HEK293 (cell line): ENCODE data around the gene CLCN2.
A peak's percentile ranks its signal among the peaks of the same experiment; 100 is the strongest.

Experiments used
- GLI2 ChIP-seq: fragments of 450-650 bp; formaldehyde crosslinking; IDR thresholded peaks from 2 replicates; pipeline ENCODE4; 2017; ENCODE audit warnings: missing biosample characterization, missing genetic modification characterization, low read depth, borderline replicate concordance
- MZF1 ChIP-seq: fragments of 450-650 bp; formaldehyde crosslinking; IDR thresholded peaks from 2 replicates; pipeline ENCODE4 v1.5.1; 2017; ENCODE audit warnings: missing biosample characterization, missing genetic modification characterization, borderline replicate concordance
- REST ChIP-seq: fragments of 450-650 bp; formaldehyde crosslinking; IDR thresholded peaks from 2 replicates; pipeline ENCODE4 v1.5.1; 2016; ENCODE audit warnings: missing biosample characterization, missing genetic modification characterization
- TSHZ1 ChIP-seq: fragments of 450-650 bp; formaldehyde crosslinking; IDR thresholded peaks from 2 replicates; pipeline ENCODE4 v1.5.1; 2016; ENCODE audit warnings: missing biosample characterization, missing genetic modification characterization, borderline replicate concordance
- ZNF133 ChIP-seq: fragments of 450-650 bp; formaldehyde crosslinking; IDR thresholded peaks from 2 replicates; pipeline ENCODE4 v1.5.1; 2016; ENCODE audit warnings: missing biosample characterization, missing genetic modification characterization
- ZNF155 ChIP-seq: fragments of 450-650 bp; formaldehyde crosslinking; IDR thresholded peaks from 2 replicates; pipeline ENCODE4 v1.5.1; 2016; ENCODE audit warnings: missing biosample characterization, missing genetic modification characterization
- ZNF174 ChIP-seq: fragments of 450-650 bp; formaldehyde crosslinking; IDR thresholded peaks from 2 replicates; pipeline ENCODE4 v1.5.0; 2017; ENCODE audit warnings: missing biosample characterization, mild to moderate bottlenecking, missing genetic modification characterization
- ZNF2 ChIP-seq: fragments of 450-650 bp; formaldehyde crosslinking; IDR thresholded peaks from 2 replicates; pipeline ENCODE4 v1.5.1; 2016; ENCODE audit warnings: missing biosample characterization, missing genetic modification characterization
- ZNF274 ChIP-seq, 2 experiments: fragments of 200-500 bp in 1 of 2; fragments of 450-650 bp in 1 of 2; sonication (Bioruptor generic) in 1 of 2; formaldehyde crosslinking in 1 of 2; IDR thresholded peaks; 2 replicates each; pipeline versions ENCODE4 v1.5.1 to v1.6.1; 2014 to 2016; ENCODE audit warnings: borderline replicate concordance in 1 of 2, inconsistent platforms in 1 of 2, low read length in 1 of 2, missing biosample characterization in 1 of 2, missing genetic modification characterization in 1 of 2
- ZNF292 ChIP-seq: fragments of 450-650 bp; formaldehyde crosslinking; IDR thresholded peaks from 2 replicates; pipeline ENCODE4 v1.5.1; 2016; ENCODE audit warnings: low read depth, missing biosample characterization, missing genetic modification characterization, borderline replicate concordance
- ZNF335 ChIP-seq: fragments of 450-650 bp; formaldehyde crosslinking; conservative IDR thresholded peaks from 2 replicates; pipeline ENCODE4 v1.5.1; 2016; ENCODE audit warnings: missing biosample characterization, missing genetic modification characterization
- ZNF391 ChIP-seq: fragments of 450-650 bp; formaldehyde crosslinking; IDR thresholded peaks from 2 replicates; pipeline ENCODE4 v1.5.1; 2016; ENCODE audit warnings: low read depth, missing biosample characterization, missing genetic modification characterization, borderline replicate concordance
- ZNF404 ChIP-seq: fragments of 450-650 bp; formaldehyde crosslinking; IDR thresholded peaks from 2 replicates; pipeline ENCODE4 v1.5.1; 2017; ENCODE audit warnings: missing biosample characterization, missing genetic modification characterization
- ZNF529 ChIP-seq: fragments of 450-650 bp; formaldehyde crosslinking; IDR thresholded peaks from 2 replicates; pipeline ENCODE4 v1.5.1; 2017; ENCODE audit warnings: missing genetic modification characterization, missing biosample characterization; ENCODE audit not compliant: insufficient replicate concordance
- ZNF560 ChIP-seq: fragments of 450-650 bp; formaldehyde crosslinking; IDR thresholded peaks from 2 replicates; pipeline ENCODE4 v1.5.1; 2017; ENCODE audit warnings: missing biosample characterization, missing genetic modification characterization, borderline replicate concordance
- ZNF621 ChIP-seq: fragments of 450-650 bp; formaldehyde crosslinking; IDR thresholded peaks from 2 replicates; pipeline ENCODE4 v1.5.1; 2017; ENCODE audit warnings: missing biosample characterization, missing genetic modification characterization
- ZNF626 ChIP-seq: fragments of 450-650 bp; sonication (Bioruptor Pico); formaldehyde crosslinking; IDR thresholded peaks from 2 replicates; pipeline ENCODE4 v1.5.1; 2018; ENCODE audit warnings: missing biosample characterization, missing genetic modification characterization, inconsistent platforms
- ZNF654 ChIP-seq: fragments of 450-650 bp; formaldehyde crosslinking; IDR thresholded peaks from 2 replicates; pipeline ENCODE4 v1.5.1; 2016; ENCODE audit warnings: low read depth, missing biosample characterization, missing genetic modification characterization
- ZNF660 ChIP-seq: fragments of 450-650 bp; IDR thresholded peaks from 2 replicates; pipeline ENCODE4 v1.5.1; 2018; ENCODE audit warnings: missing biosample characterization, mild to moderate bottlenecking, missing genetic modification characterization
- ZSCAN18 ChIP-seq: fragments of 450-650 bp; formaldehyde crosslinking; IDR thresholded peaks from 2 replicates; pipeline ENCODE4 v1.5.1; 2016; ENCODE audit warnings: missing biosample characterization, missing genetic modification characterization
- ZSCAN5A ChIP-seq: fragments of 450-650 bp; formaldehyde crosslinking; IDR thresholded peaks from 2 replicates; pipeline ENCODE4 v1.5.1; 2016; ENCODE audit warnings: missing biosample characterization, missing genetic modification characterization
- TF ChIP-seq, protein P1 (sequence below): fragments of 450-650 bp; IDR thresholded peaks from 2 replicates; pipeline ENCODE4 v1.5.1; 2018; ENCODE audit warnings: missing biosample characterization, mild to moderate bottlenecking, missing genetic modification characterization
- TF ChIP-seq, protein P2 (sequence below): fragments of 450-650 bp; formaldehyde crosslinking; IDR thresholded peaks from 2 replicates; pipeline ENCODE4 v1.5.1; 2016; ENCODE audit warnings: missing biosample characterization, missing genetic modification characterization

CLCN2 gene

GRCh38 chr3:184362668-184363546, 1.5 kb upstream of the CLCN2 start (continued):
- TF ChIP-seq ZNF174 (tag by site-specific recombination) (no peak), MZF1 (peak; percentile 0; the same call in 1 of the 2 replicates), ZSCAN5A (tag by site-specific recombination) (no peak), ZNF404 (tag by site-specific recombination) (no peak), GLI2 (no peak), ZNF391 (tag by site-specific recombination) (no peak), ZNF654 (tag by site-specific recombination) (no peak), ZSCAN18 (no peak), ZNF660 (peak; percentile 82; the same call in 1 of the 2 replicates), ZNF335 (tag by site-specific recombination) (peak; percentile 80), TSHZ1 (no peak), ZNF621 (tag by site-specific recombination) (no peak), ZNF274 (IDR thresholded peaks at IDR 0.05; ENCODE audit: low read length) (no peak), ZNF274 (tag by site-specific recombination; IDR thresholded peaks at IDR 0.05; ENCODE audit: borderline replicate concordance) (no peak), ZNF2 (tag by site-specific recombination) (peak; percentile 51; the same call in 1 of the 2 replicates), ZNF529 (no peak), ZNF560 (tag by site-specific recombination) (no peak), ZNF133 (tag by site-specific recombination) (no peak), ZNF155 (no peak), ZNF292 (tag by site-specific recombination) (no peak), REST (tag by site-specific recombination) (peak; percentile 25; the same call in 1 of the 2 replicates), ZNF626 (no peak)
- TF ChIP-seq, protein P1, sequence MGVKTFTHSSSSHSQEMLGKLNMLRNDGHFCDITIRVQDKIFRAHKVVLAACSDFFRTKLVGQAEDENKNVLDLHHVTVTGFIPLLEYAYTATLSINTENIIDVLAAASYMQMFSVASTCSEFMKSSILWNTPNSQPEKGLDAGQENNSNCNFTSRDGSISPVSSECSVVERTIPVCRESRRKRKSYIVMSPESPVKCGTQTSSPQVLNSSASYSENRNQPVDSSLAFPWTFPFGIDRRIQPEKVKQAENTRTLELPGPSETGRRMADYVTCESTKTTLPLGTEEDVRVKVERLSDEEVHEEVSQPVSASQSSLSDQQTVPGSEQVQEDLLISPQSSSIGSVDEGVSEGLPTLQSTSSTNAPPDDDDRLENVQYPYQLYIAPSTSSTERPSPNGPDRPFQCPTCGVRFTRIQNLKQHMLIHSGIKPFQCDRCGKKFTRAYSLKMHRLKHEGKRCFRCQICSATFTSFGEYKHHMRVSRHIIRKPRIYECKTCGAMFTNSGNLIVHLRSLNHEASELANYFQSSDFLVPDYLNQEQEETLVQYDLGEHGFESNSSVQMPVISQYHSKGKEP (tag by site-specific recombination), result no peak
- TF ChIP-seq, protein P2, sequence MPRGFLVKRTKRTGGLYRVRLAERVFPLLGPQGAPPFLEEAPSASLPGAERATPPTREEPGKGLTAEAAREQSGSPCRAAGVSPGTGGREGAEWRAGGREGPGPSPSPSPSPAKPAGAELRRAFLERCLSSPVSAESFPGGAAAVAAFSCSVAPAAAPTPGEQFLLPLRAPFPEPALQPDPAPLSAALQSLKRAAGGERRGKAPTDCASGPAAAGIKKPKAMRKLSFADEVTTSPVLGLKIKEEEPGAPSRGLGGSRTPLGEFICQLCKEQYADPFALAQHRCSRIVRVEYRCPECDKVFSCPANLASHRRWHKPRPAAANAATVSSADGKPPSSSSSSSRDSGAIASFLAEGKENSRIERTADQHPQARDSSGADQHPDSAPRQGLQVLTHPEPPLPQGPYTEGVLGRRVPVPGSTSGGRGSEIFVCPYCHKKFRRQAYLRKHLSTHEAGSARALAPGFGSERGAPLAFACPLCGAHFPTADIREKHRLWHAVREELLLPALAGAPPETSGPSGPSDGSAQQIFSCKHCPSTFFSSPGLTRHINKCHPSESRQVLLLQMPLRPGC (tag by site-specific recombination), result no peak
